HepG2 (cell line): ENCODE measurements around the gene TRPM1. TPM values are rescaled to one million over a fixed set of nuclear protein-coding genes. Genes with fewer than 3 reads are reported as not detected.

ENCODE experiments used
- ATAC-seq: fragments of 200-7000 bp; cut with Tn5 transposase; 3 replicates; pipeline ENCODE4 v1.9.1; 2020; ENCODE audit warnings: mild to moderate bottlenecking, moderate library complexity
- BruUV-seq: library from RNA; stranded (reverse); fragments of 400-500 nt; replicated peaks from 2 replicates; lab custom pipeline; 2021; lab: Mats Ljungman, UMichigan
- CTCF ChIA-PET: fragments of 300-600 bp; formaldehyde crosslinking; extraction: SDS; loops from one replicate; lab custom pipeline; 2021; ENCODE audit warnings: low total read pairs, inconsistent platforms, low intra/inter-chr PET ratio; lab: Yijun Ruan, JAX
- POLR2A ChIA-PET: fragments of 350-600 bp; sonication (Branson Sonifier 250); formaldehyde crosslinking; loops from one replicate; lab custom pipeline; 2020; ENCODE audit warnings: antibody characterized with exemption, inconsistent platforms; lab: Yijun Ruan, JAX
- DNase-seq: peaks from one replicate; pipeline ENCODE4 v3.0.0-alpha.2; 2015; ENCODE audit warnings: low spot score
- FAIRE-seq: peaks from 3 replicates; lab custom pipeline; 2011; peaks lifted over from hg19 to GRCh38; lab: Jason Lieb, UNC
- H2AFZ ChIP-seq: one replicate; pipeline ENCODE4 v1.6.1; 2011; ENCODE audit warnings: low read length, inconsistent platforms
- H3K27ac ChIP-seq: fragments of 300-600 bp; 3 replicates; pipeline ENCODE4 v1.8.0; 2011; ENCODE audit warnings: mixed run types, mild to moderate bottlenecking, mixed read lengths, low read length, inconsistent platforms; ENCODE audit not compliant: insufficient read depth; ENCODE audit errors: extremely low read length
- H3K27me3 ChIP-seq, 2 experiments: fragments of 200-600 bp in 1 of 2; 2 replicates in 1 of 2; 3 replicates in 1 of 2; pipeline versions ENCODE4 v1.6.0 to v1.8.0; 2011; ENCODE audit warnings: low read length in 2 of 2, mild to moderate bottlenecking in 2 of 2, moderate library complexity in 2 of 2, inconsistent platforms in 1 of 2; ENCODE audit not compliant: insufficient read depth in 2 of 2, control insufficient read depth in 1 of 2
- H3K36me3 ChIP-seq, 2 experiments: fragments of 200-600 bp in 1 of 2; replicated peaks in 1 of 2; 2 replicates in 1 of 2; 3 replicates in 1 of 2; pipeline versions ENCODE4 v1.5.1 to v1.8.0; 2011; ENCODE audit warnings: low read length in 2 of 2, inconsistent platforms in 1 of 2; ENCODE audit not compliant: insufficient read depth in 2 of 2, control insufficient read depth in 1 of 2
- H3K4me1 ChIP-seq: 2 replicates; pipeline ENCODE4 v1.5.1; 2012; ENCODE audit warnings: low read length, inconsistent platforms; ENCODE audit not compliant: insufficient read depth
- H3K4me2 ChIP-seq: 2 replicates; pipeline ENCODE4 v1.6.0; 2011; ENCODE audit warnings: low read depth, low read length, inconsistent platforms
- H3K4me3 ChIP-seq, 3 experiments: fragments of 200-600 bp in 1 of 3; sonication (generic), shearing (Covaris generic) in 1 of 3; replicated peaks in 1 of 3; 2 replicates each; pipeline ENCODE4 v1.5.1; 2011 to 2016; ENCODE audit warnings: low read length in 3 of 3, inconsistent platforms in 2 of 3, low read depth in 2 of 3, mild to moderate bottlenecking in 2 of 3, control low read depth in 1 of 3, mixed read lengths in 1 of 3; ENCODE audit not compliant: insufficient read depth in 1 of 3
- H3K79me2 ChIP-seq: one replicate; pipeline ENCODE4 v1.6.1; 2011; ENCODE audit warnings: low read length, inconsistent platforms; ENCODE audit not compliant: insufficient read depth
- H3K9ac ChIP-seq: 2 replicates; pipeline ENCODE4 v1.6.0; 2011; ENCODE audit warnings: mild to moderate bottlenecking, low read depth, low read length, inconsistent platforms; ENCODE audit not compliant: insufficient read depth
- H3K9me3 ChIP-seq: 2 replicates; pipeline ENCODE4 v1.5.1; 2012; ENCODE audit warnings: mild to moderate bottlenecking, low read length
- H4K20me1 ChIP-seq: 2 replicates; pipeline ENCODE4 v1.6.0; 2011; ENCODE audit warnings: inconsistent platforms, mild to moderate bottlenecking, low read length, moderate library complexity; ENCODE audit not compliant: insufficient read depth
- AHDC1 ChIP-seq: sonication (generic); formaldehyde crosslinking; IDR thresholded peaks from 2 replicates; pipeline ENCODE4 v1.5.1; 2020; ENCODE audit warnings: mild to moderate bottlenecking, missing genetic modification reagents, borderline replicate concordance
- GLI4 ChIP-seq: sonication (generic); formaldehyde crosslinking; IDR thresholded peaks from 2 replicates; pipeline ENCODE4 v1.5.1; 2020; ENCODE audit warnings: missing genetic modification reagents, mild to moderate bottlenecking, moderate library complexity, borderline replicate concordance
- HDAC6 ChIP-seq: fragments of 200-600 bp; sonication (generic); IDR thresholded peaks from 2 replicates; pipeline ENCODE4 v1.7.0; 2017; ENCODE audit warnings: mild to moderate bottlenecking, antibody characterized with exemption, low read length, low read depth
- SIX4 ChIP-seq: sonication (generic); formaldehyde crosslinking; IDR thresholded peaks from 2 replicates; pipeline ENCODE4 v1.4.0; 2020; ENCODE audit warnings: missing genetic modification reagents
- SP4 ChIP-seq: sonication (generic); formaldehyde crosslinking; IDR thresholded peaks from 2 replicates; pipeline ENCODE4 v1.8.1; 2023; ENCODE audit warnings: mild to moderate bottlenecking, missing genetic modification reagents
- ZBTB33 ChIP-seq: sonication (generic); formaldehyde crosslinking; IDR thresholded peaks from 2 replicates; pipeline ENCODE4 v1.4.0; 2020; ENCODE audit warnings: missing genetic modification reagents
- ZNF337 ChIP-seq: sonication (generic); formaldehyde crosslinking; IDR thresholded peaks from 2 replicates; pipeline ENCODE4 v1.5.1; 2020; ENCODE audit warnings: missing genetic modification reagents, low read depth, mild to moderate bottlenecking, borderline replicate concordance
- ZNF746 ChIP-seq: sonication (generic); formaldehyde crosslinking; IDR thresholded peaks from 2 replicates; pipeline ENCODE4 v1.8.0; 2022; ENCODE audit warnings: mild to moderate bottlenecking, missing genetic modification reagents
- ZNF770 ChIP-seq: sonication (generic); formaldehyde crosslinking; IDR thresholded peaks from 2 replicates; pipeline ENCODE4 v1.5.0; 2020; ENCODE audit warnings: mild to moderate bottlenecking, missing genetic modification reagents
- WGBS: methylation state at CpG from one replicate; pipeline ENCODE4 v1.1.6; 2017; ENCODE audit warnings: low lambda C conversion rate; 5-methylcytosine and 5-hydroxymethylcytosine counted together
- in situ Hi-C: cut with HindIII; loops from 2 replicates; pipeline ENCODE4 v1.10.0; 2017; ENCODE audit warnings: low pct_unique_long_range_greater_than_20kb; ENCODE audit not compliant: extremely low pct_ligation_motif_present
- intact Hi-C: fragments of 100-400 bp; cut with micrococcal nuclease; formaldehyde crosslinking; loops from one replicate; pipeline ENCODE4 v1.10.0; 2022; ENCODE audit not compliant: unreplicated experiment
- polyA plus RNA-seq, 8 experiments: library from polyadenylated mRNA; depleted of rRNA in 3 of 8; stranded (reverse) in 7 of 8; unstranded in 1 of 8; fragments of >200 nt; fragmentation: Illumina TruSeq in 4 of 8; extraction: Trizol in 4 of 8; gene quantifications; 2 replicates each; pipeline versions ENCODE4 v1.2.1 to v1.2.3, GENCODE V29; 2011 to 2016; ENCODE audit warnings: low read depth in 4 of 8, missing spikeins in 1 of 8, mixed read lengths in 1 of 8; ENCODE audit not compliant: insufficient read depth in 1 of 8
- total RNA-seq, 5 experiments: library from RNA; depleted of rRNA; stranded (reverse); fragments of >200 nt; fragmentation: Illumina TruSeq; extraction: Trizol; gene quantifications; 2 replicates each; pipeline ENCODE4 v1.2.3, GENCODE V29; 2016; ENCODE audit warnings: low read depth in 1 of 5

Gene TRPM1
- total and polyA plus RNA-seq, 2 of the 13 experiments (the other 11 are each of a cell fraction or from before 2014, with no cell fraction given) = not detected

GRCh38 chr15:31020542-31020941 is 81.0 kb downstream of the TRPM1 start:
- H2AFZ ChIP-seq = no peak overlapping the region
- BruUV-seq = no TSS peak
- no peaks in the 10 kb centered on the region for H3K9me3 ChIP-seq
- no peak overlapping the region for H3K9ac ChIP-seq
- no peak overlapping the region for H3K4me2 ChIP-seq
- TF ChIP-seq SP4 (CRISPR knock-in tag) = no peak
- TF ChIP-seq ZNF337 (CRISPR knock-in tag) = no peak
- no peak for TF ChIP-seq GLI4 (CRISPR knock-in tag)
- no peak for TF ChIP-seq SIX4
- TF ChIP-seq ZNF770 = no peak
- no peak for TF ChIP-seq ZNF746 (CRISPR knock-in tag)
- TF ChIP-seq AHDC1 (CRISPR knock-in tag) = no peak
- TF ChIP-seq HDAC6 = no peak
- no peak for TF ChIP-seq ZBTB33
- intact Hi-C loops = no loop called here
- no peaks in the 10 kb centered on the region for H3K79me2 ChIP-seq
- CTCF ChIA-PET = no interaction called here
- H3K4me1 ChIP-seq = peaks cover 25% of the 10 kb centered on the region
- no peaks in the 10 kb centered on the region for H3K27me3 ChIP-seq
- DNase-seq (no peak), ATAC-seq (no peak), FAIRE-seq (no peak)
- H3K4me3 ChIP-seq = no peak overlapping the region
- 58% methylated on average over 5 of the region's 5 CpGs for WGBS
- H3K27ac ChIP-seq = no peak overlapping the region
- POLR2A ChIA-PET = no interaction called here
- in situ Hi-C loops = no loop called here
- no peaks in the 10 kb centered on the region for H3K36me3 ChIP-seq
- no peaks in the 10 kb centered on the region for H4K20me1 ChIP-seq
